Psoas muscle (tissue), 8 donors: ENCODE measurements around the gene CCDC182. TPM values are rescaled to one million over a fixed set of nuclear protein-coding genes. Genes with fewer than 3 reads are reported as not detected.
A peak's percentile ranks its signal among the peaks of the same experiment; 100 is the strongest.

Experiments
- ATAC-seq, 4 donors: fragments of 200-7000 bp; cut with Tn5 transposase; one replicate each; pipeline ENCODE4 v1.9.1; 2020; ENCODE audit warnings: moderate library complexity in 3 of 4, mild to moderate bottlenecking in 2 of 4
- DNase-seq, 2 donors: peaks; one replicate each; pipeline ENCODE4 v3.0.0-alpha.2; 2020
- H3K27ac ChIP-seq: fragments of 200-600 bp; one replicate; pipeline ENCODE4 v1.8.0; 2022
- H3K27me3 ChIP-seq, 3 donors: fragments of 200-600 bp in 1 of 3; one replicate each; pipeline versions ENCODE4 v1.6.1 to v1.8.0; 2013 to 2022; ENCODE audit warnings: low read length in 2 of 3, mild to moderate bottlenecking in 2 of 3, moderate library complexity in 1 of 3; ENCODE audit not compliant: insufficient read depth in 3 of 3
- H3K36me3 ChIP-seq, 2 donors: fragments of 200-600 bp in 1 of 2; one replicate each; pipeline versions ENCODE4 v1.6.1 to v1.8.0; 2013 to 2022; ENCODE audit warnings: low read depth in 1 of 2, mild to moderate bottlenecking in 1 of 2, moderate library complexity in 1 of 2; ENCODE audit not compliant: insufficient read depth in 1 of 2
- H3K4me1 ChIP-seq: fragments of 200-600 bp; one replicate; pipeline ENCODE4 v1.8.0; 2022
- H3K4me3 ChIP-seq: fragments of 200-600 bp; one replicate; pipeline ENCODE4 v1.8.0; 2022; ENCODE audit warnings: mild to moderate bottlenecking
- H3K9me3 ChIP-seq: fragments of 200-600 bp; one replicate; pipeline ENCODE4 v1.8.0; 2022
- CTCF ChIP-seq: fragments of 200-600 bp; IDR thresholded peaks from one replicate; pipeline ENCODE4 v1.8.0; 2022; ENCODE audit warnings: antibody characterized with exemption
- WGBS, 3 donors: extraction: QIAGEN DNeasy Blood & Tissue Kit; methylation state at CpG; one replicate each; pipeline versions ENCODE4 v1.1.6 to v1.1.7; 2013; 5-methylcytosine and 5-hydroxymethylcytosine counted together
- intact Hi-C, 2 donors: fragments of 100-400 bp; cut with DNase I; formaldehyde crosslinking; loops; one replicate each; pipeline versions ENCODE4 v1.11.0 to v1.14.2; 2022
- polyA plus RNA-seq, 3 donors: library from polyadenylated mRNA; stranded (reverse); fragments of 200-250 nt; gene quantifications; one replicate each; pipeline ENCODE4 v1.2.3, GENCODE V29; 2013
- total RNA-seq, 4 donors: library from RNA; stranded (reverse); fragmentation: NEBNext Ultra II Directional in 2 of 4; extraction: Animal tissue kit (Norgen Biotek cat#: 25700) in 2 of 4; gene quantifications; one replicate each; pipeline versions ENCODE4 v1.2.1 to v1.2.4, GENCODE V29; 2021 to 2023
- donor health status: healthy with polysubstance abuse.
- donor health status: DM: no; HTN: no; CAD: no; lungs with moderate emphysema.
- donor health status: Bipolar disorder and iron deficiency.
- donor health status: healthy.
- donor health status: DM: yes; HTN: yes; CAD: no.
- donor health status: DM: no; HTN: no; CAD: no.
- donor health status: DM: no; HTN: no; CAD: no.
- donor health status: DM: yes; HTN: yes; CAD: no.

CCDC182 gene
- total and polyA plus RNA-seq, 7 donors, result not detected

GRCh38 chr17:57718878-57719277 is 26.2 kb downstream of the CCDC182 start:
- Histone ChIP-seq H3K36me3 (no peaks in the 10 kb centered on the region), H3K27me3 (no peaks in the 10 kb centered on the region), H3K9me3 (no peaks in the 10 kb centered on the region), H3K27ac (no peak overlapping the region), H3K4me3 (no peak overlapping the region), H3K4me1 (no peaks in the 10 kb centered on the region)
- WGBS, 3 donors, result 77 to 86% (median 79%) methylated on average over 8 of the region's 8 CpGs
- intact Hi-C loops, result no loop called here
- no peak for ATAC-seq
- no peak for TF ChIP-seq CTCF
- no peak for DNase-seq

GRCh38 chr17:57715981-57716380 is 29.1 kb downstream of the CCDC182 start:
- Histone ChIP-seq H3K27ac (no peak overlapping the region), H3K27me3 (no peaks in the 10 kb centered on the region), H3K4me1 (no peaks in the 10 kb centered on the region), H3K4me3 (no peak overlapping the region), H3K36me3 (no peaks in the 10 kb centered on the region), H3K9me3 (no peaks in the 10 kb centered on the region)
- DNase-seq (no peak), ATAC-seq (no peak)
- no peak for TF ChIP-seq CTCF
- intact Hi-C loops, result no loop called here
- 94 to 100% (median 95%) methylated on average over 1 of the region's 1 CpG for WGBS, 3 donors

- ATAC-seq, result no peak
Observed at GRCh38 chr17:57714665-57715180, 30.4 kb downstream of the CCDC182 start.

GRCh38 chr17:57713140-57713539 is 32.0 kb downstream of the CCDC182 start:
- 37 to 77% (median 65%) methylated on average over 7 of the region's 7 CpGs for WGBS, 3 donors
- TF ChIP-seq CTCF, result no peak
- no peaks in the 10 kb centered on the region for H3K9me3 ChIP-seq

More at GRCh38 chr17:57714665-57715180, 30.4 kb downstream of the CCDC182 start:
- 22 to 46% (median 24%) methylated on average over 7 of the region's 7 CpGs for WGBS, 3 donors
- Histone ChIP-seq H3K27me3 (no peaks in the 10 kb centered on the region), H3K4me3 (no peak overlapping the region), H3K4me1 (no peaks in the 10 kb centered on the region), H3K27ac (no peak overlapping the region), H3K36me3 (no peaks in the 10 kb centered on the region), H3K9me3 (no peaks in the 10 kb centered on the region)
- TF ChIP-seq CTCF, result no peak
- DNase-seq, result no peak
- intact Hi-C loops, result no loop called here

GRCh38 chr17:57708410-57708809 is 36.7 kb downstream of the CCDC182 start:
- no peak overlapping the region for H3K4me3 ChIP-seq
- intact Hi-C loops, result no loop called here
- no peaks in the 10 kb centered on the region for H3K9me3 ChIP-seq
- TF ChIP-seq CTCF, result no peak
- WGBS, 3 donors, result 30 to 56% (median 38%) methylated on average over 2 of the region's 2 CpGs
- ATAC-seq (peak in 2 of 4 donors; percentile 5 to 43), DNase-seq (no peak)
- peaks cover 13% of the 10 kb centered on the region for H3K4me1 ChIP-seq
- H3K27ac ChIP-seq, result peak overlapping the region; percentile 47
- no peaks in the 10 kb centered on the region for H3K27me3 ChIP-seq
- H3K36me3 ChIP-seq, result no peaks in the 10 kb centered on the region

More at GRCh38 chr17:57713140-57713539, 32.0 kb downstream of the CCDC182 start:
- H3K27me3 ChIP-seq, result no peaks in the 10 kb centered on the region
- intact Hi-C loops, result no loop called here
- H3K36me3 ChIP-seq, result no peaks in the 10 kb centered on the region
- DNase-seq, result no peak
- peaks cover 3% of the 10 kb centered on the region for H3K4me1 ChIP-seq
- H3K4me3 ChIP-seq, result no peak overlapping the region
- no peak overlapping the region for H3K27ac ChIP-seq
- no peak for ATAC-seq
